Upper lobe of left lung (tissue), 6 donors: ENCODE data around the gene CXCL12. TPM values are rescaled to one million over a fixed set of nuclear protein-coding genes. Genes with fewer than 3 reads are reported as not detected.

Source experiments
- ATAC-seq, 2 donors: fragments of 200-7000 bp; cut with Tn5 transposase; one replicate each; pipeline ENCODE4 v1.9.1; 2022; ENCODE audit warnings: mild to moderate bottlenecking in 2 of 2, moderate library complexity in 2 of 2; ENCODE audit not compliant: low FRiP score in 2 of 2
- DNase-seq, 2 donors: peaks; one replicate each; pipeline ENCODE4 v3.0.0-alpha.2; 2019 to 2020
- H3K27ac ChIP-seq, 4 donors: fragments of 200-600 bp; sonication (generic); one replicate each; pipeline ENCODE4 v1.5.1; 2016 to 2019
- H3K27me3 ChIP-seq, 4 donors: fragments of 200-600 bp; sonication (generic); one replicate each; pipeline ENCODE4 v1.5.1; 2017 to 2019
- H3K36me3 ChIP-seq, 4 donors: fragments of 200-600 bp; sonication (generic); one replicate each; pipeline ENCODE4 v1.5.1; 2016 to 2019
- H3K4me1 ChIP-seq, 4 donors: fragments of 200-600 bp; sonication (generic); one replicate each; pipeline ENCODE4 v1.5.1; 2018 to 2019
- H3K4me3 ChIP-seq, 4 donors: fragments of 200-600 bp; sonication (generic); one replicate each; pipeline ENCODE4 v1.5.1; 2017 to 2019; ENCODE audit warnings: mild to moderate bottlenecking in 2 of 4, moderate library complexity in 1 of 4
- H3K9me3 ChIP-seq, 4 donors: fragments of 200-600 bp; sonication (generic); one replicate each; pipeline ENCODE4 v1.5.1; 2018 to 2019
- CTCF ChIP-seq, 6 experiments: fragments of 450-650 bp in 4 of 6; fragments of 200-600 bp in 2 of 6; sonication (generic) in 2 of 6; IDR thresholded peaks; one replicate each; pipeline ENCODE4 v1.5.1; 2016 to 2019; ENCODE audit warnings: antibody characterized with exemption in 6 of 6
- EP300 ChIP-seq, 4 donors: sonication (generic); formaldehyde crosslinking; IDR thresholded peaks; one replicate each; pipeline ENCODE4 v1.5.1; 2017; ENCODE audit warnings: antibody characterized with exemption in 4 of 4, control low read depth in 2 of 4
- POLR2A ChIP-seq, 4 donors: fragments of 450-650 bp; IDR thresholded peaks; one replicate each; pipeline ENCODE4 v1.5.1; 2016 to 2017; ENCODE audit warnings: antibody characterized with exemption in 4 of 4, mild to moderate bottlenecking in 2 of 4
- POLR2AphosphoS5 ChIP-seq, 2 donors: sonication (generic); formaldehyde crosslinking; IDR thresholded peaks; one replicate each; pipeline ENCODE4 v1.5.1; 2017; ENCODE audit warnings: antibody characterized with exemption in 2 of 2
- WGBS, 2 donors: methylation state at CpG; one replicate each; pipeline ENCODE4 v1.1.5; 2017 to 2018; 5-methylcytosine and 5-hydroxymethylcytosine counted together
- total RNA-seq, 6 donors: library from RNA; depleted of rRNA in 4 of 6; stranded (reverse); fragments of >200 nt in 4 of 6; gene quantifications; one replicate each; pipeline versions ENCODE4 v1.1.0 to v1.2.1, GENCODE V29; 2016 to 2021
- donor health status: DM: no; HTN: no; CAD: no; lungs with moderate emphysema.
- donor health status: DM: no; HTN: yes; CAD: no; lungs with severe emphysema.

CXCL12 gene
- total RNA-seq, 6 donors from 2014 or later: 3.5 to 61.6 (median 14.6) TPM

- H3K4me1 ChIP-seq: no peaks in the 10 kb centered on the region
- ATAC-seq (no peak), DNase-seq (no peak)
- H3K9me3 ChIP-seq: peaks cover 0 to 2% (median 0%) of the 10 kb centered on the region in 4 donors
- H3K36me3 ChIP-seq: no peaks in the 10 kb centered on the region
- no peak overlapping the region for H3K4me3 ChIP-seq
- no peak overlapping the region for H3K27ac ChIP-seq
- H3K27me3 ChIP-seq: no peaks in the 10 kb centered on the region
- 90 to 100% methylated on average over 1 of the region's 1 CpG for WGBS, 2 donors
- TF ChIP-seq POLR2AphosphoS5 (IDR thresholded peaks at IDR 0.05) (no peak), EP300 (IDR thresholded peaks at IDR 0.05) (no peak)
These were observed 28.5 kb upstream of the CXCL12 start for GRCh38 chr10:44413416-44413815.

GRCh38 chr10:44411251-44411650, 26.4 kb upstream of the CXCL12 start:
- H3K36me3 ChIP-seq: no peaks in the 10 kb centered on the region
- no peaks in the 10 kb centered on the region for H3K27me3 ChIP-seq
- no peak overlapping the region for H3K27ac ChIP-seq
- H3K4me1 ChIP-seq: no peaks in the 10 kb centered on the region
- ATAC-seq (no peak), DNase-seq (no peak)
- no peak for TF ChIP-seq EP300 (IDR thresholded peaks at IDR 0.05)
- TF ChIP-seq POLR2AphosphoS5 (IDR thresholded peaks at IDR 0.05): no peak
- TF ChIP-seq POLR2A (IDR thresholded peaks at IDR 0.05): no peak
- no peak for TF ChIP-seq CTCF (IDR thresholded peaks at IDR 0.05)
- H3K4me3 ChIP-seq: no peak overlapping the region
- peaks cover 0 to 2% (median 0%) of the 10 kb centered on the region in 4 donors for H3K9me3 ChIP-seq
- WGBS, 2 donors: 79 to 100% methylated on average over 1 to 5 of the region's 5 CpGs

GRCh38 chr10:44404741-44405437, 20.0 kb upstream of the CXCL12 start:
- H3K27me3 ChIP-seq: no peaks in the 10 kb centered on the region
- DNase-seq: no peak
- TF ChIP-seq CTCF (IDR thresholded peaks at IDR 0.05) (no peak), POLR2AphosphoS5 (IDR thresholded peaks at IDR 0.05) (no peak), POLR2A (IDR thresholded peaks at IDR 0.05) (no peak)
- ATAC-seq: no peak
- H3K4me1 ChIP-seq: no peaks in the 10 kb centered on the region
- no peaks in the 10 kb centered on the region for H3K9me3 ChIP-seq
- H3K27ac ChIP-seq: no peak overlapping the region
- H3K4me3 ChIP-seq: no peak overlapping the region
- 88 to 96% methylated on average over 2 of the region's 2 CpGs for WGBS, 2 donors
- H3K36me3 ChIP-seq: no peaks in the 10 kb centered on the region

- Histone ChIP-seq H3K36me3 (no peaks in the 10 kb centered on the region), H3K27me3 (no peaks in the 10 kb centered on the region), H3K9me3 (no peaks in the 10 kb centered on the region), H3K4me1 (no peaks in the 10 kb centered on the region), H3K27ac (no peak overlapping the region), H3K4me3 (no peak overlapping the region)
- DNase-seq: no peak
- TF ChIP-seq CTCF (IDR thresholded peaks at IDR 0.05) (no peak), EP300 (IDR thresholded peaks at IDR 0.05) (no peak), POLR2A (IDR thresholded peaks at IDR 0.05) (no peak), POLR2AphosphoS5 (IDR thresholded peaks at IDR 0.05) (no peak)
- WGBS, 2 donors: 75 to 77% methylated on average over 6 of the region's 6 CpGs
- no peak for ATAC-seq
These were observed 17.7 kb upstream of the CXCL12 start for GRCh38 chr10:44402465-44403195.

- WGBS, 2 donors: 46 to 54% methylated on average over 4 of the region's 4 CpGs
- TF ChIP-seq EP300 (IDR thresholded peaks at IDR 0.05) (no peak), POLR2AphosphoS5 (IDR thresholded peaks at IDR 0.05) (no peak), POLR2A (IDR thresholded peaks at IDR 0.05) (no peak), CTCF (IDR thresholded peaks at IDR 0.05) (no peak)
- no peaks in the 10 kb centered on the region for H3K9me3 ChIP-seq
- no peak overlapping the region for H3K27ac ChIP-seq
- H3K4me3 ChIP-seq: no peak overlapping the region
- H3K36me3 ChIP-seq: no peaks in the 10 kb centered on the region
- H3K27me3 ChIP-seq: no peaks in the 10 kb centered on the region
- no peaks in the 10 kb centered on the region for H3K4me1 ChIP-seq
- no peak for ATAC-seq
- no peak for DNase-seq
These were observed 15.6 kb upstream of the CXCL12 start for GRCh38 chr10:44400541-44400940.
